Mammary epithelial cell (primary cell): ENCODE results near the gene ARL10.

Experiments used
- EZH2 ChIP-seq: IDR thresholded peaks from 2 replicates; pipeline ENCODE4 v1.6.1; 2012; ENCODE audit warnings: low read length, inconsistent platforms, borderline replicate concordance
- TF ChIP-seq, protein P1 (sequence below), 2 donors: IDR thresholded peaks in 1 of 2; conservative IDR thresholded peaks in 1 of 2; 2 replicates each; pipeline ENCODE4 v1.5.1; 2011 to 2012; ENCODE audit warnings: inconsistent platforms in 2 of 2, low read length in 2 of 2, mild to moderate bottlenecking in 2 of 2, control low read depth in 1 of 2, low read depth in 1 of 2; ENCODE audit not compliant: insufficient read depth in 1 of 2; ENCODE audit errors: extremely low read depth in 1 of 2

DNA sequence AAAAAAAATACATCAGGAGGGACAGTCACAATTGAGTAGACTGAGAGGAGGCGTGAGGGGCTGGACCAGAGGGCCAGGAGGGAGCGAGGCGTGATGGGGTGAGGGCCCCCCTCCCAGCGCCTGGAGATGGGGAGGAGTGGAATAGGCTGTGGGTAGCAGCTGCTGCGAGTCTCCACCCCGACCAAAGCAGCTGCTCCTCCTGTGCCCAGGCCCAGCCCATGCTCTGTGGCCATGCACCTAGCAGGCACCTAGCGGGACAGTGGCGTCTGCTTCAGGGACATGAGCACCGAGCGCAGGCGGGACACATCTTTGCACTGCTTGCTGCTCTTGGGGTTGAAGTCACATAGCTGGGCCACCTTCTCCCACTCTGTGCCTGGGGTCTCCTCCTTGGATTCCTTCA is 27.2 kb downstream of the ARL10 start:
- no peak for TF ChIP-seq EZH2
- TF ChIP-seq, protein P1, sequence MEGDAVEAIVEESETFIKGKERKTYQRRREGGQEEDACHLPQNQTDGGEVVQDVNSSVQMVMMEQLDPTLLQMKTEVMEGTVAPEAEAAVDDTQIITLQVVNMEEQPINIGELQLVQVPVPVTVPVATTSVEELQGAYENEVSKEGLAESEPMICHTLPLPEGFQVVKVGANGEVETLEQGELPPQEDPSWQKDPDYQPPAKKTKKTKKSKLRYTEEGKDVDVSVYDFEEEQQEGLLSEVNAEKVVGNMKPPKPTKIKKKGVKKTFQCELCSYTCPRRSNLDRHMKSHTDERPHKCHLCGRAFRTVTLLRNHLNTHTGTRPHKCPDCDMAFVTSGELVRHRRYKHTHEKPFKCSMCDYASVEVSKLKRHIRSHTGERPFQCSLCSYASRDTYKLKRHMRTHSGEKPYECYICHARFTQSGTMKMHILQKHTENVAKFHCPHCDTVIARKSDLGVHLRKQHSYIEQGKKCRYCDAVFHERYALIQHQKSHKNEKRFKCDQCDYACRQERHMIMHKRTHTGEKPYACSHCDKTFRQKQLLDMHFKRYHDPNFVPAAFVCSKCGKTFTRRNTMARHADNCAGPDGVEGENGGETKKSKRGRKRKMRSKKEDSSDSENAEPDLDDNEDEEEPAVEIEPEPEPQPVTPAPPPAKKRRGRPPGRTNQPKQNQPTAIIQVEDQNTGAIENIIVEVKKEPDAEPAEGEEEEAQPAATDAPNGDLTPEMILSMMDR (conservative IDR thresholded peaks at IDR 0.05 in 1 of 2, IDR thresholded peaks at IDR 0.05 in 1 of 2; ENCODE audit: extremely low read depth in 1 of 2, insufficient read depth in 1 of 2, low read depth in 1 of 2, low read length in 2 of 2) = no peak
